NCI-H460 (cell line): ENCODE data around the gene PGLYRP4. TPM values are rescaled to one million over a fixed set of nuclear protein-coding genes. Genes with fewer than 3 reads are reported as not detected.
"Not testable (repeated sequence)": the region's sequence is repeated elsewhere in the genome, so short reads cannot be mapped to it uniquely, and the experiment has no call there.

Experiments used
- DNase-seq: peaks from one replicate; pipeline ENCODE4 v3.0.0-alpha.2; 2016; ENCODE audit warnings: low read depth; ENCODE audit errors: extremely low read depth
- total RNA-seq: library from RNA; depleted of rRNA; stranded (reverse); fragments of >200 nt; shearing (Covaris generic); gene quantifications from 2 replicates; pipeline ENCODE4 v1.2.3, GENCODE V29; 2014

The PGLYRP4 gene
- total RNA-seq, 1 experiment from 2014 or later: not detected

- DNase-seq: no peak
Observed at GRCh38 chr1:153343040-153343681, 5.5 kb downstream of the PGLYRP4 start.

- no peak for DNase-seq
Observed at GRCh38 chr1:153342178-153342577, 6.5 kb downstream of the PGLYRP4 start.

GRCh38 chr1:153341431-153341934, 7.2 kb downstream of the PGLYRP4 start:
- no peak for DNase-seq

- no peak for DNase-seq
Observed at GRCh38 chr1:153340356-153340755, 8.3 kb downstream of the PGLYRP4 start.

- no peak for DNase-seq
Observed at GRCh38 chr1:153339802-153340201, 8.8 kb downstream of the PGLYRP4 start.

GRCh38 chr1:153337980-153338853, 10.4 kb downstream of the PGLYRP4 start:
- no peak for DNase-seq

- no peak for DNase-seq
Observed at GRCh38 chr1:153336650-153337049, 12.0 kb downstream of the PGLYRP4 start.

- no peak for DNase-seq
Observed at GRCh38 chr1:153333902-153334301, 14.7 kb downstream of the PGLYRP4 start.

GRCh38 chr1:153324912-153325311, 23.7 kb downstream of the PGLYRP4 start:
- no peak for DNase-seq

- DNase-seq: no peak
Observed at GRCh38 chr1:153322568-153322967, 26.1 kb downstream of the PGLYRP4 start.

- DNase-seq: not testable (repeated sequence)
Observed at GRCh38 chr1:153318145-153318544, 30.5 kb downstream of the PGLYRP4 start.

GRCh38 chr1:153316013-153316412, 32.6 kb downstream of the PGLYRP4 start:
- not testable (repeated sequence) for DNase-seq

GRCh38 chr1:153314388-153314787, 34.3 kb downstream of the PGLYRP4 start:
- not testable (repeated sequence) for DNase-seq

GRCh38 chr1:153313288-153313687, 35.4 kb downstream of the PGLYRP4 start:
- no peak for DNase-seq

GRCh38 chr1:153312570-153313186, 36.0 kb downstream of the PGLYRP4 start, which contains the start of gene PGLYRP3:
PGLYRP3 (minus strand) TSS chr1:153312952; CDS start chr1:153310665, 2,287 bp downstream.
- no peak for DNase-seq

GRCh38 chr1:153310526-153310925, 38.1 kb downstream of the PGLYRP4 start:
- DNase-seq: no peak

GRCh38 chr1:153309441-153309840, 39.2 kb downstream of the PGLYRP4 start:
- no peak for DNase-seq

- no peak for DNase-seq
Observed at GRCh38 chr1:153308540-153308939, 40.1 kb downstream of the PGLYRP4 start.

- no peak for DNase-seq
Observed at GRCh38 chr1:153307221-153307600, 41.4 kb downstream of the PGLYRP4 start.

- no peak for DNase-seq
Observed at GRCh38 chr1:153306303-153307220, 42.1 kb downstream of the PGLYRP4 start.
